ENCODE results near the gene REV3L. TPM values are rescaled to one million over a fixed set of nuclear protein-coding genes. Genes with fewer than 3 reads are reported as not detected.
A peak's percentile ranks its signal among the peaks of the same experiment; 100 is the strongest.

The REV3L gene
- total and polyA plus RNA-seq, 2 of the 13 experiments (the other 11 are each of a cell fraction or from before 2014, with no cell fraction given): 12.8 to 31.3 TPM

DNA sequence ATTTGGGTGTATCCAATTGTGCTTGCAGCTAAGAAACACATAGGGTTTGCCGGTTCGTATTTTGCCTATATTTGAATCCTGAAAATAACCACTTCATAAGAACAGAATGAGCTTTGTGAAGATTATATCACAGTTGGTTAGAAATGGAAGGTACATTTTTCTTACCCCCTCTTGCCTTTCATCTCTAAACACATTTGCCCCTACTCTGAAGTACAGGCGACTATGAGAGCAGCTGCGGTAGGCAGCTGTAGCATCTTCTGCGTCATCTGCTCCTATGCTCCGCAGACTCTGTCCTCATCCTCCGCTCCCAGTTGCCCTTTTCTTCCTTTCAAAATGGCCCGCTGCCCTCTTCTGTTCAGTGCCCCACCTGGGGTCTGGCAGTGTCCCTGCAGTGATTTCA lies 47.6 kb upstream of the REV3L start:
- Histone ChIP-seq H3K4me2 (ENCODE audit: low read depth, low read length) (no peak overlapping the region), H4K20me1 (ENCODE audit: insufficient read depth, low read length) (no peaks in the 10 kb centered on the region), H3K4me1 (ENCODE audit: insufficient read depth, low read length) (peaks cover 16% of the 10 kb centered on the region), H3K27ac (ENCODE audit: extremely low read length, insufficient read depth, low read length) (peak overlapping the region; percentile 14), H3K4me3 (replicated peaks in 1 of 3; ENCODE audit: insufficient read depth in 1 of 3, low read depth in 2 of 3, low read length in 3 of 3) (no peak overlapping the region), H3K36me3 (replicated peaks in 1 of 2; ENCODE audit: control insufficient read depth in 1 of 2, insufficient read depth in 2 of 2, low read length in 2 of 2) (no peaks in the 10 kb centered on the region), H2AFZ (ENCODE audit: low read length) (no peak overlapping the region), H3K9ac (ENCODE audit: insufficient read depth, low read depth, low read length) (no peak overlapping the region), H3K27me3 (ENCODE audit: control insufficient read depth in 1 of 2, insufficient read depth in 2 of 2, low read length in 2 of 2) (no peaks in the 10 kb centered on the region), H3K9me3 (ENCODE audit: low read length) (no peaks in the 10 kb centered on the region), H3K79me2 (ENCODE audit: insufficient read depth, low read length) (no peaks in the 10 kb centered on the region)
- whole genome bisulfite sequencing (ENCODE audit: low lambda C conversion rate): 95% methylated on average over 8 of the region's 8 CpGs
- no peak for DNase-seq (ENCODE audit: low spot score)
- ChIA-PET CTCF (ENCODE audit: low intra/inter-chr PET ratio, low total read pairs) (no interaction called here), POLR2A (no interaction called here)
- no peak for FAIRE-seq
- no TSS peak for BruUV-seq (replicated peaks)
- peak; percentile 42 for ATAC-seq
- intact Hi-C loops (cut with micrococcal nuclease; ENCODE audit: unreplicated experiment): no loop called here
- in situ Hi-C loops (cut with HindIII; ENCODE audit: extremely low pct_ligation_motif_present, low pct_unique_long_range_greater_than_20kb): no loop called here
- TF ChIP-seq, protein P1, sequence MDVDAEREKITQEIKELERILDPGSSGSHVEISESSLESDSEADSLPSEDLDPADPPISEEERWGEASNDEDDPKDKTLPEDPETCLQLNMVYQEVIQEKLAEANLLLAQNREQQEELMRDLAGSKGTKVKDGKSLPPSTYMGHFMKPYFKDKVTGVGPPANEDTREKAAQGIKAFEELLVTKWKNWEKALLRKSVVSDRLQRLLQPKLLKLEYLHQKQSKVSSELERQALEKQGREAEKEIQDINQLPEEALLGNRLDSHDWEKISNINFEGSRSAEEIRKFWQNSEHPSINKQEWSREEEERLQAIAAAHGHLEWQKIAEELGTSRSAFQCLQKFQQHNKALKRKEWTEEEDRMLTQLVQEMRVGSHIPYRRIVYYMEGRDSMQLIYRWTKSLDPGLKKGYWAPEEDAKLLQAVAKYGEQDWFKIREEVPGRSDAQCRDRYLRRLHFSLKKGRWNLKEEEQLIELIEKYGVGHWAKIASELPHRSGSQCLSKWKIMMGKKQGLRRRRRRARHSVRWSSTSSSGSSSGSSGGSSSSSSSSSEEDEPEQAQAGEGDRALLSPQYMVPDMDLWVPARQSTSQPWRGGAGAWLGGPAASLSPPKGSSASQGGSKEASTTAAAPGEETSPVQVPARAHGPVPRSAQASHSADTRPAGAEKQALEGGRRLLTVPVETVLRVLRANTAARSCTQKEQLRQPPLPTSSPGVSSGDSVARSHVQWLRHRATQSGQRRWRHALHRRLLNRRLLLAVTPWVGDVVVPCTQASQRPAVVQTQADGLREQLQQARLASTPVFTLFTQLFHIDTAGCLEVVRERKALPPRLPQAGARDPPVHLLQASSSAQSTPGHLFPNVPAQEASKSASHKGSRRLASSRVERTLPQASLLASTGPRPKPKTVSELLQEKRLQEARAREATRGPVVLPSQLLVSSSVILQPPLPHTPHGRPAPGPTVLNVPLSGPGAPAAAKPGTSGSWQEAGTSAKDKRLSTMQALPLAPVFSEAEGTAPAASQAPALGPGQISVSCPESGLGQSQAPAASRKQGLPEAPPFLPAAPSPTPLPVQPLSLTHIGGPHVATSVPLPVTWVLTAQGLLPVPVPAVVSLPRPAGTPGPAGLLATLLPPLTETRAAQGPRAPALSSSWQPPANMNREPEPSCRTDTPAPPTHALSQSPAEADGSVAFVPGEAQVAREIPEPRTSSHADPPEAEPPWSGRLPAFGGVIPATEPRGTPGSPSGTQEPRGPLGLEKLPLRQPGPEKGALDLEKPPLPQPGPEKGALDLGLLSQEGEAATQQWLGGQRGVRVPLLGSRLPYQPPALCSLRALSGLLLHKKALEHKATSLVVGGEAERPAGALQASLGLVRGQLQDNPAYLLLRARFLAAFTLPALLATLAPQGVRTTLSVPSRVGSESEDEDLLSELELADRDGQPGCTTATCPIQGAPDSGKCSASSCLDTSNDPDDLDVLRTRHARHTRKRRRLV (CRISPR knock-in tag; IDR thresholded peaks at IDR 0.05): no peak
- TF ChIP-seq ZBTB38 (CRISPR knock-in tag; IDR thresholded peaks at IDR 0.05) (peak; percentile 72), PHF5A (CRISPR knock-in tag; IDR thresholded peaks at IDR 0.05; ENCODE audit: low read depth, unreplicated experiment) (no peak), IKZF1 (IDR thresholded peaks at IDR 0.05) (no peak), ZC3H4 (CRISPR knock-in tag; IDR thresholded peaks at IDR 0.05; ENCODE audit: borderline replicate concordance) (no peak), RAD51 (IDR thresholded peaks at IDR 0.05; ENCODE audit: borderline replicate concordance) (no peak), ZNF839 (CRISPR knock-in tag; IDR thresholded peaks at IDR 0.05; ENCODE audit: borderline replicate concordance) (no peak), HIVEP1 (CRISPR knock-in tag; IDR thresholded peaks at IDR 0.05) (no peak), GATA4 (IDR thresholded peaks at IDR 0.05; ENCODE audit: borderline replicate concordance, low read depth) (no peak), FOXA3 (CRISPR knock-in tag; IDR thresholded peaks at IDR 0.05) (no peak)
- TF ChIP-seq, protein P2, sequence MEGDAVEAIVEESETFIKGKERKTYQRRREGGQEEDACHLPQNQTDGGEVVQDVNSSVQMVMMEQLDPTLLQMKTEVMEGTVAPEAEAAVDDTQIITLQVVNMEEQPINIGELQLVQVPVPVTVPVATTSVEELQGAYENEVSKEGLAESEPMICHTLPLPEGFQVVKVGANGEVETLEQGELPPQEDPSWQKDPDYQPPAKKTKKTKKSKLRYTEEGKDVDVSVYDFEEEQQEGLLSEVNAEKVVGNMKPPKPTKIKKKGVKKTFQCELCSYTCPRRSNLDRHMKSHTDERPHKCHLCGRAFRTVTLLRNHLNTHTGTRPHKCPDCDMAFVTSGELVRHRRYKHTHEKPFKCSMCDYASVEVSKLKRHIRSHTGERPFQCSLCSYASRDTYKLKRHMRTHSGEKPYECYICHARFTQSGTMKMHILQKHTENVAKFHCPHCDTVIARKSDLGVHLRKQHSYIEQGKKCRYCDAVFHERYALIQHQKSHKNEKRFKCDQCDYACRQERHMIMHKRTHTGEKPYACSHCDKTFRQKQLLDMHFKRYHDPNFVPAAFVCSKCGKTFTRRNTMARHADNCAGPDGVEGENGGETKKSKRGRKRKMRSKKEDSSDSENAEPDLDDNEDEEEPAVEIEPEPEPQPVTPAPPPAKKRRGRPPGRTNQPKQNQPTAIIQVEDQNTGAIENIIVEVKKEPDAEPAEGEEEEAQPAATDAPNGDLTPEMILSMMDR (CRISPR knock-in tag; IDR thresholded peaks at IDR 0.05): 0 out of 2 replicates have a peak, but pooled peaks have one; percentile 15
- TF ChIP-seq, protein P3, sequence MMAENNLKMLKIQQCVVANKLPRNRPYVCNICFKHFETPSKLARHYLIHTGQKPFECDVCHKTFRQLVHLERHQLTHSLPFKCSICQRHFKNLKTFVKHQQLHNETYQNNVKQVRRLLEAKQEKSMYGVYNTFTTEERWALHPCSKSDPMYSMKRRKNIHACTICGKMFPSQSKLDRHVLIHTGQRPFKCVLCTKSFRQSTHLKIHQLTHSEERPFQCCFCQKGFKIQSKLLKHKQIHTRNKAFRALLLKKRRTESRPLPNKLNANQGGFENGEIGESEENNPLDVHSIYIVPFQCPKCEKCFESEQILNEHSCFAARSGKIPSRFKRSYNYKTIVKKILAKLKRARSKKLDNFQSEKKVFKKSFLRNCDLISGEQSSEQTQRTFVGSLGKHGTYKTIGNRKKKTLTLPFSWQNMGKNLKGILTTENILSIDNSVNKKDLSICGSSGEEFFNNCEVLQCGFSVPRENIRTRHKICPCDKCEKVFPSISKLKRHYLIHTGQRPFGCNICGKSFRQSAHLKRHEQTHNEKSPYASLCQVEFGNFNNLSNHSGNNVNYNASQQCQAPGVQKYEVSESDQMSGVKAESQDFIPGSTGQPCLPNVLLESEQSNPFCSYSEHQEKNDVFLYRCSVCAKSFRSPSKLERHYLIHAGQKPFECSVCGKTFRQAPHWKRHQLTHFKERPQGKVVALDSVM (CRISPR knock-in tag; IDR thresholded peaks at IDR 0.05): no peak

Data from HepG2 (cell line).